H1 (cell line): ENCODE data around the gene ASPG. TPM values are rescaled to one million over a fixed set of nuclear protein-coding genes. Genes with fewer than 3 reads are reported as not detected.
A peak's percentile ranks its signal among the peaks of the same experiment; 100 is the strongest.

Experiments used
- CTCF ChIA-PET: fragments of 300-600 bp; sonication (Branson Sonifier 250); formaldehyde crosslinking; loops from one replicate; lab custom pipeline; 2021; ENCODE audit not compliant: partially characterized antibody; lab: Charles Lee
- POLR2A ChIA-PET: fragments of 300-600 bp; sonication (Branson Sonifier 250); formaldehyde crosslinking; loops from one replicate; lab custom pipeline; 2021; ENCODE audit warnings: inconsistent platforms; ENCODE audit not compliant: partially characterized antibody; lab: Charles Lee
- DNase-seq, 2 experiments: peaks; one replicate each; pipeline versions ENCODE4 v3.0.0 to v3.0.0-alpha.2; 2010 to 2022; ENCODE audit warnings: low spot score in 2 of 2, low read depth in 1 of 2, mixed read lengths in 1 of 2
- FAIRE-seq: peaks from 2 replicates; lab custom pipeline; 2011; peaks lifted over from hg19 to GRCh38; lab: Jason Lieb, UNC
- H2AFZ ChIP-seq: 2 replicates; pipeline ENCODE4 v1.8.1; 2012; ENCODE audit warnings: low read length, inconsistent platforms
- H2AK5ac ChIP-seq: 2 replicates; pipeline ENCODE4 v1.6.1; 2013; ENCODE audit warnings: low read depth, low read length
- H2BK120ac ChIP-seq: replicated peaks from 2 replicates; pipeline ENCODE3; 2013; ENCODE audit warnings: low read depth, low read length, inconsistent platforms
- H2BK12ac ChIP-seq: 2 replicates; pipeline ENCODE4 v1.6.1; 2013; ENCODE audit warnings: low read depth, low read length
- H2BK15ac ChIP-seq: 2 replicates; pipeline ENCODE4 v1.6.1; 2013; ENCODE audit warnings: low read length
- H2BK20ac ChIP-seq: 2 replicates; pipeline ENCODE4 v1.6.1; 2013; ENCODE audit warnings: low read length
- H2BK5ac ChIP-seq: 2 replicates; pipeline ENCODE4 v1.6.1; 2013; ENCODE audit warnings: low read depth, low read length
- H3K14ac ChIP-seq: 2 replicates; pipeline ENCODE4 v1.6.1; 2013; ENCODE audit warnings: inconsistent platforms; ENCODE audit not compliant: insufficient read length
- H3K18ac ChIP-seq: 2 replicates; pipeline ENCODE4 v1.6.1; 2013; ENCODE audit warnings: low read length; ENCODE audit errors: extremely low read depth
- H3K23ac ChIP-seq: 2 replicates; pipeline ENCODE4 v1.6.1; 2013; ENCODE audit warnings: inconsistent platforms; ENCODE audit not compliant: insufficient read length
- H3K23me2 ChIP-seq: 2 replicates; pipeline ENCODE4 v1.6.1; 2013; ENCODE audit warnings: low read depth, low read length
- H3K27ac ChIP-seq: 2 replicates; pipeline ENCODE4 v1.6.1; 2011; ENCODE audit warnings: low read depth, low read length, inconsistent platforms
- H3K27me3 ChIP-seq, 4 experiments: replicated peaks in 1 of 4; 1 replicate in 1 of 4; 2 replicates in 3 of 4; pipeline versions ENCODE4 v1.6.1 to v1.8.1; 2011 to 2013; ENCODE audit warnings: low read length in 3 of 4, mild to moderate bottlenecking in 3 of 4, inconsistent platforms in 2 of 4, mixed read lengths in 2 of 4, moderate library complexity in 1 of 4; ENCODE audit not compliant: control insufficient read depth in 3 of 4, insufficient read depth in 3 of 4; ENCODE audit errors: extremely low read depth in 1 of 4
- H3K36me3 ChIP-seq, 4 experiments: 2 replicates each; pipeline versions ENCODE4 v1.6.1 to v1.8.1; 2011 to 2013; ENCODE audit warnings: mild to moderate bottlenecking in 4 of 4, low read length in 3 of 4, moderate library complexity in 2 of 4, control low read depth in 1 of 4, inconsistent platforms in 1 of 4; ENCODE audit not compliant: insufficient read depth in 4 of 4, control insufficient read depth in 2 of 4
- H3K4ac ChIP-seq: replicated peaks from 2 replicates; pipeline ENCODE3; 2013; ENCODE audit warnings: low read length, low read depth, mixed read lengths, inconsistent platforms; ENCODE audit not compliant: insufficient read length
- H3K4me1 ChIP-seq, 4 experiments: replicated peaks in 1 of 4; 1 replicate in 1 of 4; 2 replicates in 3 of 4; pipeline versions ENCODE4 v1.6.1 to v1.8.1; 2011 to 2013; ENCODE audit warnings: low read length in 3 of 4, inconsistent platforms in 2 of 4, mixed read lengths in 1 of 4; ENCODE audit not compliant: insufficient read depth in 4 of 4, control insufficient read depth in 3 of 4
- H3K4me2 ChIP-seq, 2 experiments: 2 replicates each; pipeline versions ENCODE4 v1.6.1 to v1.8.1; 2011 to 2013; ENCODE audit warnings: low read depth in 2 of 2, low read length in 2 of 2, control low read depth in 1 of 2, inconsistent platforms in 1 of 2, mild to moderate bottlenecking in 1 of 2; ENCODE audit not compliant: insufficient read depth in 1 of 2
- H3K4me3 ChIP-seq, 4 experiments: fragments of 200-600, 300-600 bp in 1 of 4; sonication (generic), shearing (Covaris generic), sonication (Bioruptor Twin) in 1 of 4; 2 replicates each; pipeline versions ENCODE4 v1.5.1 to v1.8.1; 2011 to 2016; ENCODE audit warnings: low read length in 4 of 4, low read depth in 3 of 4, control low read depth in 2 of 4, inconsistent platforms in 2 of 4, mild to moderate bottlenecking in 2 of 4, mixed read lengths in 1 of 4, moderate library complexity in 1 of 4; ENCODE audit not compliant: insufficient read depth in 2 of 4; ENCODE audit errors: extremely low read depth in 1 of 4
- H3K56ac ChIP-seq: replicated peaks from 2 replicates; pipeline ENCODE3; 2013; ENCODE audit warnings: low read depth, mild to moderate bottlenecking, mixed read lengths, low read length, inconsistent platforms; ENCODE audit not compliant: insufficient read length
- H3K79me1 ChIP-seq: 2 replicates; pipeline ENCODE4 v1.6.1; 2013; ENCODE audit warnings: low read depth, low read length, control low read depth
- H3K79me2 ChIP-seq, 2 experiments: 2 replicates each; pipeline versions ENCODE4 v1.6.1 to v1.8.1; 2012 to 2013; ENCODE audit warnings: low read length in 2 of 2, mild to moderate bottlenecking in 2 of 2, inconsistent platforms in 1 of 2; ENCODE audit not compliant: insufficient read depth in 2 of 2, control insufficient read depth in 1 of 2
- H3K9ac ChIP-seq, 4 experiments: replicated peaks in 1 of 4; 1 replicate in 1 of 4; 2 replicates in 3 of 4; pipeline versions ENCODE4 v1.6.1 to v1.8.1; 2011 to 2013; ENCODE audit warnings: low read depth in 3 of 4, low read length in 3 of 4, control low read depth in 2 of 4, mild to moderate bottlenecking in 2 of 4, moderate library complexity in 2 of 4, inconsistent platforms in 1 of 4; ENCODE audit errors: extremely low read depth in 1 of 4
- H3K9me3 ChIP-seq, 2 experiments: 2 replicates each; pipeline versions ENCODE4 v1.6.1 to v1.8.1; 2012 to 2013; ENCODE audit warnings: mild to moderate bottlenecking in 2 of 2, moderate library complexity in 2 of 2, control low read depth in 1 of 2, inconsistent platforms in 1 of 2, low read depth in 1 of 2, low read length in 1 of 2, mixed read lengths in 1 of 2; ENCODE audit not compliant: insufficient read depth in 2 of 2
- H4K20me1 ChIP-seq, 2 experiments: replicated peaks in 1 of 2; 2 replicates each; pipeline versions ENCODE3 to v1.8.1; 2011 to 2013; ENCODE audit warnings: inconsistent platforms in 2 of 2, low read length in 2 of 2, mild to moderate bottlenecking in 1 of 2; ENCODE audit not compliant: insufficient read depth in 2 of 2, control insufficient read depth in 1 of 2
- H4K5ac ChIP-seq: 2 replicates; pipeline ENCODE4 v1.6.1; 2013; ENCODE audit warnings: low read length, low read depth, mixed read lengths, inconsistent platforms; ENCODE audit not compliant: insufficient read length
- H4K8ac ChIP-seq: 2 replicates; pipeline ENCODE4 v1.8.0; 2013; ENCODE audit warnings: mild to moderate bottlenecking, moderate library complexity, low read length, inconsistent platforms; ENCODE audit not compliant: insufficient read depth; ENCODE audit errors: extremely low read depth
- H4K91ac ChIP-seq: replicated peaks from 2 replicates; pipeline ENCODE3; 2013; ENCODE audit warnings: low read length, mixed read lengths, inconsistent platforms; ENCODE audit not compliant: insufficient read length
- ATF2 ChIP-seq: IDR thresholded peaks from 2 replicates; pipeline ENCODE4 v1.6.1; 2012; ENCODE audit warnings: low read length, inconsistent platforms
- BRCA1 ChIP-seq: IDR thresholded peaks from 2 replicates; pipeline ENCODE4 v1.6.1; 2012; ENCODE audit warnings: low read depth, low read length, improper control_type of control experiment
- CEBPB ChIP-seq: IDR thresholded peaks from 2 replicates; pipeline ENCODE4 v1.6.1; 2012; ENCODE audit warnings: low read depth, low read length
- CTCF ChIP-seq, 3 experiments: IDR thresholded peaks; 1 replicate in 2 of 3; 2 replicates in 1 of 3; pipeline versions ENCODE4 v1.5.1 to v1.6.1; 2011; ENCODE audit warnings: low read length in 3 of 3, mild to moderate bottlenecking in 3 of 3, inconsistent platforms in 2 of 3, low read depth in 1 of 3, moderate library complexity in 1 of 3; ENCODE audit not compliant: insufficient read depth in 1 of 3; ENCODE audit errors: control extremely low read depth in 1 of 3
- NRF1 ChIP-seq: IDR thresholded peaks from 2 replicates; pipeline ENCODE4 v1.6.1; 2011; ENCODE audit warnings: mild to moderate bottlenecking, low read depth, low read length, improper control_type of control experiment
- RAD21 ChIP-seq, 2 experiments: IDR thresholded peaks in 1 of 2; conservative IDR thresholded peaks in 1 of 2; 2 replicates each; pipeline ENCODE4 v1.6.1; 2011; ENCODE audit warnings: low read depth in 2 of 2, low read length in 2 of 2, improper control_type of control experiment in 1 of 2, inconsistent platforms in 1 of 2, mild to moderate bottlenecking in 1 of 2, moderate library complexity in 1 of 2
- RNF2 ChIP-seq: fragments of 200-900, 300-1000 bp; sonication (generic); IDR thresholded peaks from 2 replicates; pipeline ENCODE4 v1.7.1; 2016; ENCODE audit warnings: borderline replicate concordance, low read depth, mild to moderate bottlenecking, antibody characterized with exemption, low read length; ENCODE audit not compliant: poor library complexity, severe bottlenecking; ENCODE audit errors: missing control alignments
- SIRT6 ChIP-seq: IDR thresholded peaks from one replicate; pipeline ENCODE4 v1.7.1; 2012; ENCODE audit warnings: low read length, inconsistent platforms
- WGBS, 2 experiments: shearing (Covaris generic) in 1 of 2; methylation state at CpG; one replicate each; pipeline versions ENCODE4 v1.1.6 to v1.1.7; 2013 to 2015; ENCODE audit warnings: low lambda C conversion rate in 2 of 2, mixed read lengths in 2 of 2, inconsistent platforms in 1 of 2, low coverage in 1 of 2, missing lambda C conversion rate in 1 of 2; ENCODE audit not compliant: insufficient replicate concordance in 2 of 2, insufficient coverage in 1 of 2, insufficient read length in 1 of 2; ENCODE audit errors: extremely low coverage in 1 of 2, missing lambda C conversion rate in 1 of 2; 5-methylcytosine and 5-hydroxymethylcytosine counted together
- polyA plus RNA-seq, 7 experiments: library from polyadenylated mRNA; depleted of rRNA in 3 of 7; stranded (reverse) in 5 of 7; unstranded in 2 of 7; fragments of >200 nt in 5 of 7; fragments of 200-250 nt in 2 of 7; gene quantifications; 1 replicate in 5 of 7; 2 replicates in 1 of 7; 4 replicates in 1 of 7; pipeline versions ENCODE4 v1.2.1 to v1.2.3, GENCODE V29; 2011 to 2013; ENCODE audit warnings: missing spikeins in 2 of 7, mixed read lengths in 2 of 7
- total RNA-seq: library from RNA; stranded (reverse); fragmentation: NEBNext Ultra II Directional; extraction: Animal tissue kit (Norgen Biotek cat#: 25700); gene quantifications from 2 replicates; pipeline ENCODE4 v1.2.1, GENCODE V29; 2021

The ASPG gene
- total and polyA plus RNA-seq, 2 of the 8 experiments (the other 6 are each of a cell fraction or from before 2014, with no cell fraction given) = 0.34 to 0.59 TPM

DNA sequence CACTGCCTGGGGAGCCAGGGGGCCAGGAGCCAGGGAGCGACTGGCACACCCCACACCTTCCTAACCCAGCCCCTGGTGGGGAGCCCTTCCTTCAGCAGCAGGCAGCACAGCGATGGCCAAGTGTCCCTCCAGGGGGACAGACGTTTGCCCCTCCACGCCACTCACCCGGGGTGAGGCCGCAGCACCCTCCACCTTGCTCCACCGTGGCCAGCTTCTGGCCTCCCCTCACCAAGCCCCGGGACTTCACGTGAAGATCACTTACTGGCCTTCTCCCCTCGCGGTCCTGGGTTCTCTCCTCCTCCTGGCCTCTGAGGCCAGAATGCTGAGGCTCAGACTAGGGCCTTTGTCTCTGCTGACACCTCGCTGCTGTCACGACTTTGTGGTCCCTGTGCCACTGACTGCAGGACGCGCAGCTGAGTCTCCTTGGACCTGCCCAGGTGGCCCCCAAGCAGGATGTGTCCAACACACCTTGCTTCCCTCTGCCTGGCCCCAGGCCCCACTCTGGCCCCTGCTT lies 3.5 kb upstream of the ASPG start:
- FAIRE-seq = no peak
- TF ChIP-seq NRF1 (no peak), BRCA1 (no peak), SIRT6 (no peak), CEBPB (no peak), CTCF (IDR thresholded peaks at IDR 0.05; ENCODE audit: control extremely low read depth in 1 of 3, insufficient read depth in 1 of 3, low read depth in 1 of 3, low read length in 3 of 3) (no peak), RNF2 (no peak), ATF2 (no peak), RAD21 (IDR thresholded peaks at IDR 0.05 in 1 of 2, conservative IDR thresholded peaks at IDR 0.05 in 1 of 2; ENCODE audit: low read depth in 2 of 2, low read length in 2 of 2) (no peak)

More for the DNA sequence above, 3.5 kb upstream of the ASPG start:
- Histone ChIP-seq H3K79me2 (no peaks in the 10 kb centered on the region), H3K23ac (no peak overlapping the region), H3K27ac (no peak overlapping the region), H2BK20ac (no peak overlapping the region), H3K9ac (no peak overlapping the region), H3K4me3 (no peak overlapping the region), H3K56ac (no peak overlapping the region), H3K4ac (no peak overlapping the region), H2BK12ac (no peak overlapping the region), H2AFZ (no peak overlapping the region), H3K9me3 (no peaks in the 10 kb centered on the region), H4K91ac (no peak overlapping the region), H3K4me1 (peaks cover 0 to 3% (median 0%) of the 10 kb centered on the region in 4 experiments; a peak in 2 of 7 replicates), H2AK5ac (no peak overlapping the region), H3K4me2 (no peak overlapping the region), H4K20me1 (peaks cover 0 to 1% of the 10 kb centered on the region in 2 experiments), H3K79me1 (no peaks in the 10 kb centered on the region), H3K23me2 (no peaks in the 10 kb centered on the region), H2BK120ac (no peak overlapping the region), H3K18ac (no peak overlapping the region), H2BK5ac (no peak overlapping the region), H3K36me3 (no peaks in the 10 kb centered on the region), H4K8ac (no peak overlapping the region; the same call in 1 of the 2 replicates), H3K14ac (no peak overlapping the region), H4K5ac (no peak overlapping the region), H3K27me3 (peaks cover 0 to 2% (median 0%) of the 10 kb centered on the region in 4 experiments; a peak in 1 of 7 replicates), H2BK15ac (no peak overlapping the region)
- peak in 1 of 2 experiments; percentile 40 for DNase-seq
- 92% methylated on average over 13 of the region's 15 CpGs; no CpG with 5 or more reads in 1 of the 2 experiments for WGBS, 2 experiments
- POLR2A ChIA-PET = no interaction called here
- CTCF ChIA-PET = interaction anchor here (1.5 kb wide), 2 partner anchors 12 to 16 kb away, joined by 4 to 6 read pairs; no protein-coding TSS in a partner anchor
